ENCODE results near the gene SLC45A3.

GRCh38 chr1:205619376-205619775 lies 60.9 kb downstream of the SLC45A3 start:
- TF ChIP-seq POLR2A (IDR thresholded peaks at IDR 0.05) (no peak), CTCF (IDR thresholded peaks at IDR 0.05) (no peak)
